Uterus (tissue), 4 donors: ENCODE data around the gene ARL8A. TPM values are rescaled to one million over a fixed set of nuclear protein-coding genes. Genes with fewer than 3 reads are reported as not detected.

Experiments used
- DNase-seq, 2 donors: peaks; one replicate each; pipeline ENCODE4 v3.0.0-alpha.2; 2019 to 2020
- H3K27ac ChIP-seq, 2 donors: fragments of 200-600 bp; sonication (generic); 1 replicate in 1 of 2; 2 replicates in 1 of 2; pipeline ENCODE4 v1.5.1; 2016 to 2018
- H3K27me3 ChIP-seq, 2 donors: fragments of 200-600 bp; sonication (generic); one replicate each; pipeline ENCODE4 v1.5.1; 2018 to 2019; ENCODE audit warnings: control low read depth in 1 of 2
- H3K36me3 ChIP-seq, 2 donors: fragments of 200-600 bp; sonication (generic); one replicate each; pipeline ENCODE4 v1.5.1; 2019; ENCODE audit warnings: control low read depth in 1 of 2
- H3K4me1 ChIP-seq, 2 donors: fragments of 200-600 bp; sonication (generic); one replicate each; pipeline ENCODE4 v1.5.1; 2018 to 2019; ENCODE audit warnings: control low read depth in 1 of 2
- H3K4me3 ChIP-seq, 2 donors: fragments of 200-600 bp; sonication (generic); 1 replicate in 1 of 2; 2 replicates in 1 of 2; pipeline ENCODE4 v1.5.1; 2018 to 2019; ENCODE audit warnings: mild to moderate bottlenecking in 1 of 2
- H3K9me3 ChIP-seq, 2 donors: fragments of 200-600 bp; sonication (generic); one replicate each; pipeline ENCODE4 v1.5.1; 2019; ENCODE audit warnings: control low read depth in 1 of 2
- POLR2A ChIP-seq, 2 donors: fragments of 450-650 bp; IDR thresholded peaks; one replicate each; pipeline ENCODE4 v1.6.1; 2016; ENCODE audit warnings: antibody characterized with exemption in 2 of 2, mild to moderate bottlenecking in 1 of 2, moderate library complexity in 1 of 2
- intact Hi-C: fragments of 100-400 bp; cut with DNase I; formaldehyde crosslinking; loops from one replicate; pipeline ENCODE4 v1.15.1; 2023; ENCODE audit warnings: low total_unique reads
- total RNA-seq, 4 donors: library from RNA; depleted of rRNA in 3 of 4; stranded (reverse); fragments of >200 nt in 3 of 4; gene quantifications; one replicate each; pipeline versions ENCODE4 v1.1.0 to v1.2.4, GENCODE V29; 2014 to 2023
- TF ChIP-seq, protein P1 (sequence below), 4 experiments: fragments of 200-600 bp in 2 of 4; fragments of 450-650 bp in 2 of 4; sonication (generic) in 2 of 4; IDR thresholded peaks; one replicate each; pipeline ENCODE4 v1.5.1; 2016 to 2019; ENCODE audit warnings: antibody characterized with exemption in 4 of 4, mild to moderate bottlenecking in 2 of 4, moderate library complexity in 1 of 4
- donor health status: DM: yes; HTN: yes; CAD: no.

The ARL8A gene
- total RNA-seq, 4 donors from 2014 or later: 4.6 to 86.2 (median 18.7) TPM

DNA sequence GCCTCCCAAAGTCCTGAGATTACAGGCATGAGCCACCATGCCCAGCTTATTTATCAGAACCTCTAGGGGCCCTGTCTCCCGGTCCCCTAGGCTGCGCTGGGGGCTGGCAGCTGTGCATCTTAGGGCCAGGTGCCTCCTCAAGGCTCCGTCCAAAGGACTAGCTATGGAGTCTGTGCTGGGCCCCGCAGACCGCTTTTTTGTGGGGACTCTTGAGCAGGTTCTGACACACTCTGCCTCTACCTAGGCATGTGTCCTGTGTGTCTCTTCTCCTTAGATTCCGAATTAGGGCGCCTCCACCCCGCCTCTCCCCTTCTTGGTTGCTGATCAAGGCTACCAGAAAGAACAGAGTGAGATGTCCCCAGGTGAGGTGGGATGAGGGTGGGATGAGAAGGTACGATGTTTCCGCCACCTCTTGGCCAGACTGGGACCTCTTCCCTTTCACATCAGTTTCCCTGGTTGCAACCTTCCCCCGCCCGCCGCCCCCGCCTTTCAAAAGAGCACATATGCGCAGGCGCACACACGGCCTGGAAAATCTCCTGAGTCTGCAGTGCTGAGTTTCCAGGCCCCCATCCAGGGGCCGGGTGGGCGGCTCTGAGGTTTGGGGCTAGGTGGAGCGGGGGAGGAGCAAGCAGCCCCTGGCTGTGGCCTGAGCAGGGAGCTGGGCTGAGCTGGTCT, 20.9 kb upstream of the ARL8A start:
- Histone ChIP-seq H3K36me3 (no peaks in the 10 kb centered on the region), H3K4me3 (no peak overlapping the region), H3K27ac (no peak overlapping the region), H3K27me3 (no peaks in the 10 kb centered on the region), H3K4me1 (no peaks in the 10 kb centered on the region), H3K9me3 (no peaks in the 10 kb centered on the region)
- TF ChIP-seq, protein P1, sequence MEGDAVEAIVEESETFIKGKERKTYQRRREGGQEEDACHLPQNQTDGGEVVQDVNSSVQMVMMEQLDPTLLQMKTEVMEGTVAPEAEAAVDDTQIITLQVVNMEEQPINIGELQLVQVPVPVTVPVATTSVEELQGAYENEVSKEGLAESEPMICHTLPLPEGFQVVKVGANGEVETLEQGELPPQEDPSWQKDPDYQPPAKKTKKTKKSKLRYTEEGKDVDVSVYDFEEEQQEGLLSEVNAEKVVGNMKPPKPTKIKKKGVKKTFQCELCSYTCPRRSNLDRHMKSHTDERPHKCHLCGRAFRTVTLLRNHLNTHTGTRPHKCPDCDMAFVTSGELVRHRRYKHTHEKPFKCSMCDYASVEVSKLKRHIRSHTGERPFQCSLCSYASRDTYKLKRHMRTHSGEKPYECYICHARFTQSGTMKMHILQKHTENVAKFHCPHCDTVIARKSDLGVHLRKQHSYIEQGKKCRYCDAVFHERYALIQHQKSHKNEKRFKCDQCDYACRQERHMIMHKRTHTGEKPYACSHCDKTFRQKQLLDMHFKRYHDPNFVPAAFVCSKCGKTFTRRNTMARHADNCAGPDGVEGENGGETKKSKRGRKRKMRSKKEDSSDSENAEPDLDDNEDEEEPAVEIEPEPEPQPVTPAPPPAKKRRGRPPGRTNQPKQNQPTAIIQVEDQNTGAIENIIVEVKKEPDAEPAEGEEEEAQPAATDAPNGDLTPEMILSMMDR (IDR thresholded peaks at IDR 0.05): no peak
- no peak for TF ChIP-seq POLR2A (IDR thresholded peaks at IDR 0.05)
- no peak for DNase-seq
- intact Hi-C loops: no loop called here

GRCh38 chr1:202164271-202165037, 19.9 kb upstream of the ARL8A start:
- intact Hi-C loops: no loop called here

DNA sequence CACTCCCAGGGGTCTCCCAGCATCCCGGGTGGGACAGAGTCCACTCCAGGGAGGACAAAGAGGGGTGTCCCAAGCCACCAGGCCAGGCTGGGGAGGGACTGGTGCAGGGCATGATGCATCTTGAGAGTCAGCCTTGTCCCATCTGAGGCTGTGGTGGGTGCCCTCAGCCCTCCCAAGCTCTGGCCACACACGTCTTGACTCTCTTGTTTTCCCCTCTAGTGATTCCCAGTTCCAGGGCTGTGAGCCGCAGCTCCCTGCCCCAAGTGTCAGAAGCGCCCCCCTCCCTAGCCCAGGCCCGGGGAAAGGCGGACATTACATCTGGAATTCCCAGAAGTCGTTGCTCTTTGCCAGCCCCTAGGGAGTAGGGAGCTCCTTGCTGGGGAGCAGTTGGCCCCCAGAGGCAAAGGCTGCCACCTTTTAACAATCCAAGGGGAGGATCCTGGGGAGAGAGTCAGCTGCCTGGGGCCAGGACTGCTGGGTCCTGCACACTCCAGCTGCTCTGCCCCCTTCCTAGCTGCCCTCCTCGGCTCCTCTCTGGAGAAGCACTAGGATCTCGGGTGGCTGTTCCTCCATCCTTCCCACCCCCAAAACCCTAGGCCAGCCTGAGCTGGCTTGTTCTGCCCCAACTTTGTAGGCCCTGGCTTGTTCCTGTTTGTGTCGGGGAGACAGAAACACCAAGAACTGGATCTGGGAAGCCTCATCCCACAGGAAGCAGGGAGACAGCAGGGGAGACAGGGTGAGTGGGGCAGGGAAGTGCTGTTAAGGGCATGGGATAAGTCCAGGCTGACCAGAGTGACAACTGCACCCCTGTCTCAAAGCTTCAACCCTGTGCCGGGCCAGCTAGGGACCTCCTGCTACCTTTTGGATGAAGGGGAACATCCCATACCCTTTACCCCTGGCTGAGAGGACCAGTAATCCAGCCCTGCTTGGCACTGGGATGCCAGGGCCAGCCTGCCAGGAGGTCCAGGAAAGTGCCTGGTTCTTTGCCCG, 19.0 kb upstream of the ARL8A start:
- Histone ChIP-seq H3K27ac (no peak overlapping the region), H3K4me3 (no peak overlapping the region), H3K36me3 (no peaks in the 10 kb centered on the region), H3K27me3 (no peaks in the 10 kb centered on the region), H3K4me1 (no peaks in the 10 kb centered on the region), H3K9me3 (no peaks in the 10 kb centered on the region)
- no peak for DNase-seq
- intact Hi-C loops: no loop called here
- TF ChIP-seq, protein P1 (IDR thresholded peaks at IDR 0.05): no peak
- TF ChIP-seq POLR2A (IDR thresholded peaks at IDR 0.05): no peak

More at GRCh38 chr1:202164271-202165037, 19.9 kb upstream of the ARL8A start:
- no peaks in the 10 kb centered on the region for H3K4me1 ChIP-seq
- no peaks in the 10 kb centered on the region for H3K27me3 ChIP-seq
- H3K4me3 ChIP-seq: no peak overlapping the region
- H3K9me3 ChIP-seq: no peaks in the 10 kb centered on the region
- no peaks in the 10 kb centered on the region for H3K36me3 ChIP-seq
- no peak for DNase-seq
- no peak overlapping the region for H3K27ac ChIP-seq
- TF ChIP-seq POLR2A (IDR thresholded peaks at IDR 0.05): no peak
- TF ChIP-seq, protein P1 (IDR thresholded peaks at IDR 0.05): no peak

GRCh38 chr1:202162418-202163280, 18.1 kb upstream of the ARL8A start:
- no peak for DNase-seq
- no peaks in the 10 kb centered on the region for H3K9me3 ChIP-seq

More at GRCh38 chr1:202162418-202163280, 18.1 kb upstream of the ARL8A start:
- TF ChIP-seq, protein P1 (IDR thresholded peaks at IDR 0.05): no peak
- no peak for TF ChIP-seq POLR2A (IDR thresholded peaks at IDR 0.05)
- Histone ChIP-seq H3K4me1 (no peaks in the 10 kb centered on the region), H3K27me3 (no peaks in the 10 kb centered on the region), H3K36me3 (no peaks in the 10 kb centered on the region), H3K27ac (no peak overlapping the region), H3K4me3 (no peak overlapping the region)
- intact Hi-C loops: no loop called here
